Muscle of arm (tissue), 14 donors: Measurements from ENCODE around the gene NANOGP8. TPM values are rescaled to one million over a fixed set of nuclear protein-coding genes. Genes with fewer than 3 reads are reported as not detected.
"Not testable (repeated sequence)": the region's sequence is repeated elsewhere in the genome, so short reads cannot be mapped to it uniquely, and the experiment has no call there.

Experiments
- DNase-seq: peaks from one replicate; pipeline ENCODE4 v3.0.0-alpha.2; 2013
- long read RNA-seq, 11 donors: transcript quantifications; one replicate each; lab custom pipeline, GENCODE V29; 2026
- polyA plus RNA-seq, 12 donors: library from polyadenylated mRNA; unstranded; fragments of 120-200 nt; gene quantifications; one replicate each; pipeline ENCODE4 v1.2.1, GENCODE V29; 2013; ENCODE audit not compliant: insufficient read length in 12 of 12

NANOGP8 gene
- under 1 TPM in 3 of 12 donors, not detected in 9; 0.30 to 0.40 (median 0.35) TPM for polyA plus RNA-seq
- long read RNA-seq, donor 1, result 0 reads
- long read RNA-seq, donor 2, result 0 reads
- long read RNA-seq, donor 3, partial matches to known transcripts, result 0 of 1 reads
- long read RNA-seq, donor 3, other reads (novel, unspliced or antisense), result 0 of 1 reads
- long read RNA-seq, donor 4, partial matches to known transcripts, result 0 of 1 reads
- long read RNA-seq, donor 4, other reads (novel, unspliced or antisense), result 0 of 1 reads
- long read RNA-seq, donor 5, result 0 reads
- long read RNA-seq, donor 6, result 0 reads
- long read RNA-seq, donor 7, result 0 reads
- long read RNA-seq, donor 8, partial matches to known transcripts, result 0 of 1 reads
- long read RNA-seq, donor 8, other reads (novel, unspliced or antisense), result 0 of 1 reads
- long read RNA-seq, donor 9, result 0 reads
- long read RNA-seq, donor 10, result 0 reads
- long read RNA-seq, donor 11, result 0 reads

- DNase-seq, result not testable (repeated sequence)
Measured at GRCh38 chr15:35085176-35085919, at the start of gene NANOGP8. NANOGP8 (minus strand) TSS chr15:35085295; CDS start chr15:35085110, 185 bp downstream.

- no peak for DNase-seq
Measured at GRCh38 chr15:35134299-35134698, 49.2 kb upstream of the NANOGP8 start.

- no peak for DNase-seq
Measured at GRCh38 chr15:35130245-35130644, 45.1 kb upstream of the NANOGP8 start.

GRCh38 chr15:35129361-35129760, 44.3 kb upstream of the NANOGP8 start:
- DNase-seq, result no peak

- DNase-seq, result no peak
Measured at GRCh38 chr15:35127717-35128116, 42.6 kb upstream of the NANOGP8 start.

- no peak for DNase-seq
Measured at GRCh38 chr15:35126236-35126635, 41.1 kb upstream of the NANOGP8 start.

- DNase-seq, result no peak
Measured at GRCh38 chr15:35123743-35124142, 38.6 kb upstream of the NANOGP8 start.

GRCh38 chr15:35121611-35122359, 36.7 kb upstream of the NANOGP8 start:
- DNase-seq, result no peak

- DNase-seq, result no peak
Measured at GRCh38 chr15:35120173-35120572, 35.1 kb upstream of the NANOGP8 start.

- DNase-seq, result no peak
Measured at GRCh38 chr15:35118960-35119359, 33.9 kb upstream of the NANOGP8 start.

- DNase-seq, result no peak
Measured at GRCh38 chr15:35117543-35118265, 32.6 kb upstream of the NANOGP8 start.

- DNase-seq, result no peak
Measured at GRCh38 chr15:35115155-35115725, 30.1 kb upstream of the NANOGP8 start.

- no peak for DNase-seq
Measured at GRCh38 chr15:35112346-35112745, 27.3 kb upstream of the NANOGP8 start.

- DNase-seq, result no peak
Measured at GRCh38 chr15:35111861-35112260, 26.8 kb upstream of the NANOGP8 start.

GRCh38 chr15:35108453-35108852, 23.4 kb upstream of the NANOGP8 start:
- no peak for DNase-seq

- DNase-seq, result no peak
Measured at GRCh38 chr15:35107561-35107960, 22.5 kb upstream of the NANOGP8 start.

- DNase-seq, result no peak
Measured at GRCh38 chr15:35107122-35107521, 22.0 kb upstream of the NANOGP8 start.

- DNase-seq, result no peak
Measured at GRCh38 chr15:35104526-35105147, 19.5 kb upstream of the NANOGP8 start.

- no peak for DNase-seq
Measured at GRCh38 chr15:35102186-35102585, 17.1 kb upstream of the NANOGP8 start.

GRCh38 chr15:35101335-35101734, 16.2 kb upstream of the NANOGP8 start:
- DNase-seq, result no peak

- no peak for DNase-seq
Measured at GRCh38 chr15:35098737-35099136, 13.6 kb upstream of the NANOGP8 start.
